ENCODE measurements around the gene IFIT5.
"Not testable (repeated sequence)": the region's sequence is repeated elsewhere in the genome, so short reads cannot be mapped to it uniquely, and the experiment has no call there.

IFIT5 gene

GRCh38 chr10:89442289-89442688 is 27.9 kb downstream of the IFIT5 start:
- Histone ChIP-seq H3K9ac (ENCODE audit: low read depth, low read length) (no peak overlapping the region), H3K27me3 (ENCODE audit: insufficient read depth, low read length) (no peaks in the 10 kb centered on the region), H3K27ac (ENCODE audit: low read length) (no peak overlapping the region), H3K4me3 (ENCODE audit: low read length) (no peak overlapping the region), H3K36me3 (ENCODE audit: insufficient read depth, low read depth, low read length) (no peaks in the 10 kb centered on the region), H3K4me1 (ENCODE audit: insufficient read depth, low read length) (no peaks in the 10 kb centered on the region), H3K9me3 (ENCODE audit: insufficient read depth, low read depth, low read length) (no peaks in the 10 kb centered on the region; the same call in 1 of the 2 replicates)

DNA sequence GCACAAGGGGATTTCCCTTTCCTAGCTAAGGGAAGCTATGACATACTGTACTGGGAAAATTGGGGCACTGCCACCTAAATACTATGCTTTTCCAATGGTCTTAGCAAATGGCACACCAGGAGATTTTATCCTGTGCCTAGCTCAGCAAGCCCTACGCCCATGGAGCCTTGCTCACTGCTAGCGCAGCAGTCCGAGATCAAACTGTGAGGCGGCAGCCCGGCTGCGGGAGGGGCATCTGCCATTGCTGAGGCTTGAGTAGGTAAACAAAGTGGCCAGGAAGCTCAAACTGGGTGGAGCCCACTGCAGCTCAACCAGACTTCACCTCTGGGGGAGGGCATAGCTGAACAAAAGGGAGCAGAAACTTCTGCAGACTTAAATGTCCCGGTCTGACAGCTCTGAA is 30.5 kb downstream of the IFIT5 start:
- not testable (repeated sequence) for H3K27me3 ChIP-seq (ENCODE audit: insufficient read depth, low read length); H3K4me3 ChIP-seq (ENCODE audit: low read length)

GRCh38 chr10:89450901-89451300 is 36.5 kb downstream of the IFIT5 start:
- H3K4me3 ChIP-seq (ENCODE audit: low read length), result no peak overlapping the region
- H3K36me3 ChIP-seq (ENCODE audit: insufficient read depth, low read depth, low read length), result no peaks in the 10 kb centered on the region
- no peak overlapping the region for H3K9ac ChIP-seq (ENCODE audit: low read depth, low read length)
- H3K27me3 ChIP-seq (ENCODE audit: insufficient read depth, low read length), result no peaks in the 10 kb centered on the region
- no peaks in the 10 kb centered on the region for H3K9me3 ChIP-seq (ENCODE audit: insufficient read depth, low read depth, low read length)
- H3K27ac ChIP-seq (ENCODE audit: low read length), result no peak overlapping the region
- no peaks in the 10 kb centered on the region for H3K4me1 ChIP-seq (ENCODE audit: insufficient read depth, low read length)

More for the DNA sequence above, 30.5 kb downstream of the IFIT5 start:
- not testable (repeated sequence) for H3K9me3 ChIP-seq (ENCODE audit: insufficient read depth, low read depth, low read length); H3K4me1 ChIP-seq (ENCODE audit: insufficient read depth, low read length); H3K36me3 ChIP-seq (ENCODE audit: insufficient read depth, low read depth, low read length); H3K27ac ChIP-seq (ENCODE audit: low read length); H3K9ac ChIP-seq (ENCODE audit: low read depth, low read length)

DNA sequence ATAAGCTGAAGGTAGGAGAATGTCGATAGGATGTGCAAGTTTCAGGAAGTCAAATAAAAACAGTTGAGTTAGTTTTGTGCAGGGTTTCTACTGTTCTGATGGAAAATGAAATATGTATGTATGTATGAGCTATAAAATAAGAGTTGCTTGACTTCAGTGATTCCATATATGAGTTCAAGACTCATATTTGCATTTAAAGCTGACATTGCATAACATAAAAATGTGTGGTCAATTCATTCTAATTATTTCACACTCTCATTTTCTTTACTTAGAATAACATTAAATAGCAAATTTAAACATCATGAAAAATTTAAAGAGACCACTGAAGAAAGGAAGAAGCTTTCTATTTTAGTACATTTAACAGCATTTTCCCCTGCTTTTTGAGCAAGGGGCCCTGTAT is 37.8 kb downstream of the IFIT5 start:
- Histone ChIP-seq H3K27ac (ENCODE audit: low read length) (no peak overlapping the region), H3K9ac (ENCODE audit: low read depth, low read length) (no peak overlapping the region), H3K4me1 (ENCODE audit: insufficient read depth, low read length) (no peaks in the 10 kb centered on the region), H3K9me3 (ENCODE audit: insufficient read depth, low read depth, low read length) (no peaks in the 10 kb centered on the region), H3K27me3 (ENCODE audit: insufficient read depth, low read length) (no peaks in the 10 kb centered on the region), H3K4me3 (ENCODE audit: low read length) (no peak overlapping the region), H3K36me3 (ENCODE audit: insufficient read depth, low read depth, low read length) (no peaks in the 10 kb centered on the region)

DNA sequence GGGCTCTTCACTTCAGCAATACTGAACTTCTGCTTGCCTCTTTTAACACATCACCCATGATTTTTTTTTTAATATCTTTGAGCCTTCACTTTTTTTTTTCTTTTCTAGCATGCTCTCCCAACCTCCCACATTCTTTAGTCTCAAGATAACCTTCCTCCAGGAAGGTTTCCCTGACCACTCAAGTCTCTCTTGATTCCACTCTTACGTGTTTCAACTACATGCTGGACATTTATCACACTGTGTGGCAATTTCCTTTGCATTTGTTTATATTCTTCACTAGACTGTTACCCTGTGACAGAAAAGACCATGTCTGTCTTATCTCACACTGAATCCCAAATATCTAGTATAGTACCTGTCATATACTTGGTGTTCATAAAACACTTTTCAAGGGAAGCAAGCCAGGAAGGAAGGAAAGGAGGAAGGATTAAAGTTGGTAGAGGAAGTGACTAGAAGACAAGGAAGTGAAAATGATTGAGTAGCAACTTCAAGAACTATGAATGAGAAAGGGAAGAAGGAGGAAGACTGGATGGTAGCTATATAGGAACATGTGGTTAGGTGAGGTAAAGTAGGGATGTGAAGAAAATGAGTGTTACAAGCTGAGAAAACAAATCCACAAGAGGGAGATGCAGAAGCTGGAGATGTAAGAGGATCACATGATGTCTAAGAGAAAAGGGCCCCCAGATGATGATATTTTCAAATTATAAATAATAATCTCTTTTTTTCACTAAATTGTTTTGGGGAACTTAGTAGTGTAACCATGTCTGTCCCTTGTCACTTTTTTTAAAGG is 40.4 kb downstream of the IFIT5 start:
- Histone ChIP-seq H3K27ac (ENCODE audit: low read length) (no peak overlapping the region), H3K27me3 (ENCODE audit: insufficient read depth, low read length) (no peaks in the 10 kb centered on the region), H3K9ac (ENCODE audit: low read depth, low read length) (no peak overlapping the region), H3K4me3 (ENCODE audit: low read length) (no peak overlapping the region), H3K4me1 (ENCODE audit: insufficient read depth, low read length) (no peaks in the 10 kb centered on the region), H3K9me3 (ENCODE audit: insufficient read depth, low read depth, low read length) (no peaks in the 10 kb centered on the region), H3K36me3 (ENCODE audit: insufficient read depth, low read depth, low read length) (no peaks in the 10 kb centered on the region)

DNA sequence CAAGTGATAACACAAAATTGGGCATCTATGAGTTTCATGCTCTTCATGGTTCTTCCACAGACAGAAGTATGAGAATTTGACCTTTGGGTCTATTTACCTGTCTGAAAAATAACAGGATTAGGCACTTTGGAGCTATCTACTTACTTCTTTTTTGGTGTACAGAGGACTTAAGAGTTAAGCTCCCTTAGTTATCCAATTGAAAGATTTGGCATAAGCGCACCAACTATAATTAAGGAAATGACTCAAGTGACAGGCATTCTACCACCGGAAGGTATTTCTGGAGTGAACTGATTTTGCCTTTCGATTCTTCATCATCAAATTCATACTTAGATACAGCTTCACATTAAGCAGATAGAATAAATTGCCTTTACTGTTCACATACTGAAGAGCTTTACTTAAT is 43.9 kb downstream of the IFIT5 start:
- Histone ChIP-seq H3K4me3 (ENCODE audit: low read length) (no peak overlapping the region), H3K27me3 (ENCODE audit: insufficient read depth, low read length) (no peaks in the 10 kb centered on the region), H3K36me3 (ENCODE audit: insufficient read depth, low read depth, low read length) (no peaks in the 10 kb centered on the region)

GRCh38 chr10:89458784-89459183 is 44.4 kb downstream of the IFIT5 start:
- no peak overlapping the region for H3K27ac ChIP-seq (ENCODE audit: low read length)
- H3K36me3 ChIP-seq (ENCODE audit: insufficient read depth, low read depth, low read length), result no peaks in the 10 kb centered on the region
- H3K4me1 ChIP-seq (ENCODE audit: insufficient read depth, low read length), result no peaks in the 10 kb centered on the region

More for the DNA sequence above, 43.9 kb downstream of the IFIT5 start:
- H3K9me3 ChIP-seq (ENCODE audit: insufficient read depth, low read depth, low read length), result no peaks in the 10 kb centered on the region
- H3K27ac ChIP-seq (ENCODE audit: low read length), result no peak overlapping the region
- H3K4me1 ChIP-seq (ENCODE audit: insufficient read depth, low read length), result no peaks in the 10 kb centered on the region
- no peak overlapping the region for H3K9ac ChIP-seq (ENCODE audit: low read depth, low read length)

DNA sequence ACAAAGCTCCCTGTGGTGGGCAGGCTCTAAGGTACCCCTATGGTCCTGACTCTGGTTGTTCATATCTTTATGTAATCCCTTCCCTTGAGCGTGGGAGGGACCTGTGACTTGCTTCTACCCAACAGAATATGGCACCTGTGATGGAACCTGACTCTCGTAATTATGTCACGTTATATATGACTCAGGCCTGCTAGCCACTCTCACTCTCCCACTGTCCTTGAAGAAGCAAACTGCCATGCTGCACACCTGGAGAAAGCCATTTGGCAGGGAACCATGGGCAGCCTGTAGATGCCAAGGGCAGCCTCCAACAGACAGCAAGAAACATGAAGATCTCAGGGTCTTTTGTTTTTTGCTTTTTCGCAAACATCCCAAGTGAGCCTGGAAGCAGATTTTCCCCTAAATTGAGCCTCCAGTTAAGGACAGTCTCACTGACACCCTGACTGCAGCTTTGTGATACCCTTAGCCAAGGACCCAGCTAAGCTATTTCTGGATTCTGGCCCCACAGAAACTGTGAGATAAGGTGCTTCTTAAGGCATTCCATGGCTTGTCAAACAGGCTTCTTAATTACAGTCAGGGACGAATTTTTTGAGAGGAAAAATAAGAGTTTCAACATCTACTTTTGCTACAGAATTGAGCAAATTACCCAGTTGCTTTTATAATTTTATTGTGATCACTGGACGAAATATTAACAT is 49.6 kb downstream of the IFIT5 start:
- Histone ChIP-seq H3K27ac (ENCODE audit: low read length) (no peak overlapping the region), H3K4me1 (ENCODE audit: insufficient read depth, low read length) (no peaks in the 10 kb centered on the region), H3K27me3 (ENCODE audit: insufficient read depth, low read length) (no peaks in the 10 kb centered on the region), H3K36me3 (ENCODE audit: insufficient read depth, low read depth, low read length) (no peaks in the 10 kb centered on the region), H3K4me3 (ENCODE audit: low read length) (no peak overlapping the region), H3K9me3 (ENCODE audit: insufficient read depth, low read depth, low read length) (no peaks in the 10 kb centered on the region), H3K9ac (ENCODE audit: low read depth, low read length) (no peak overlapping the region)

More at GRCh38 chr10:89458784-89459183, 44.4 kb downstream of the IFIT5 start:
- no peaks in the 10 kb centered on the region for H3K9me3 ChIP-seq (ENCODE audit: insufficient read depth, low read depth, low read length)
- H3K9ac ChIP-seq (ENCODE audit: low read depth, low read length), result no peak overlapping the region
- H3K27me3 ChIP-seq (ENCODE audit: insufficient read depth, low read length), result no peaks in the 10 kb centered on the region
- no peak overlapping the region for H3K4me3 ChIP-seq (ENCODE audit: low read length)

- Histone ChIP-seq H3K4me3 (ENCODE audit: low read length) (no peak overlapping the region), H3K36me3 (ENCODE audit: insufficient read depth, low read depth, low read length) (no peaks in the 10 kb centered on the region), H3K9ac (ENCODE audit: low read depth, low read length) (no peak overlapping the region), H3K4me1 (ENCODE audit: insufficient read depth, low read length) (no peaks in the 10 kb centered on the region), H3K27ac (ENCODE audit: low read length) (no peak overlapping the region), H3K27me3 (ENCODE audit: insufficient read depth, low read length) (no peaks in the 10 kb centered on the region), H3K9me3 (ENCODE audit: insufficient read depth, low read depth, low read length) (no peaks in the 10 kb centered on the region)
These were observed 50.8 kb downstream of the IFIT5 start for GRCh38 chr10:89465196-89465595.

- Histone ChIP-seq H3K9me3 (ENCODE audit: insufficient read depth, low read depth, low read length) (no peaks in the 10 kb centered on the region), H3K36me3 (ENCODE audit: insufficient read depth, low read depth, low read length) (no peaks in the 10 kb centered on the region), H3K27me3 (ENCODE audit: insufficient read depth, low read length) (no peaks in the 10 kb centered on the region), H3K4me3 (ENCODE audit: low read length) (no peak overlapping the region), H3K27ac (ENCODE audit: low read length) (no peak overlapping the region), H3K4me1 (ENCODE audit: insufficient read depth, low read length) (no peaks in the 10 kb centered on the region), H3K9ac (ENCODE audit: low read depth, low read length) (no peak overlapping the region)
These were observed 52.2 kb downstream of the IFIT5 start for GRCh38 chr10:89466599-89467035.

DNA sequence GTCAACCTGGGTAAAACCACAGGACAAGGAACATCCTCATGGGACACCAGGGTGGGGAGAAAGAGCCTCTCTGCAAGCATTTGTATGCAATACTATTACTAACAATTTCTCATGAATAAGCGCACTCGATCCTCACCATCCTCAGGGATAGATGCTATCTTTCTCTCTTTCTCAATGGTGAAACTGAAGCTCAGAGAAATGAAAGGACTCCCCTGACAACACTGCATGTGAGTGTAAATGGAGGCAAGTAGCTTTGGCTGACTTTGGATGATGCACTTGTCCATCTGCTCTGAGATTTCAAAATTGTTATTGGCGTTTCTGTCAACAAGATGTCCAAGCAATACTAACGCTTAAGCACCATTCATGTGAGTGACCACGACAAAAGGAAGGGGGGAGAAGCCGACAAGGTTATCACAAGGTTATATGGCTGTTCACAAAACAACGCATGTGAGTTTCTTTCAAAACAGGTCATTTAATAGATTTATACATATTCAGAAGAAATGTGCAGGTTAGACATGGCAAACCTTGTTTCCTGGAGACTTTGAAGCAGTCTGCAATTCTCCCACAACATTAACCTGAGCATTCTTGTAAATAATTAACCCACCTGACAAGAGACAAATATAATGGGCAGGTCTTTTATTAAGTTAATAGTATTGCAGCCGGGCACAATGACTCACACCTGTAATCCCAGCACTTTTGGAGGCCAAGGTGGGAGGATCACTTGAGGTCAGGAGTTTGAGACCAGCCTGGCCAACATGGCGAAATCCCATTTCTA is 54.0 kb downstream of the IFIT5 start:
- Histone ChIP-seq H3K9ac (ENCODE audit: low read depth, low read length) (no peak overlapping the region), H3K27ac (ENCODE audit: low read length) (no peak overlapping the region), H3K27me3 (ENCODE audit: insufficient read depth, low read length) (no peaks in the 10 kb centered on the region), H3K36me3 (ENCODE audit: insufficient read depth, low read depth, low read length) (no peaks in the 10 kb centered on the region), H3K4me3 (ENCODE audit: low read length) (no peak overlapping the region), H3K4me1 (ENCODE audit: insufficient read depth, low read length) (no peaks in the 10 kb centered on the region), H3K9me3 (ENCODE audit: insufficient read depth, low read depth, low read length) (no peaks in the 10 kb centered on the region)

Data from iPS-20b (cell line).